COLO829 (cell line): ENCODE results near the gene KDM4C.
"Not testable (repeated sequence)": the region's sequence is repeated elsewhere in the genome, so short reads cannot be mapped to it uniquely, and the experiment has no call there.

ENCODE experiments used
- DNase-seq: peaks from one replicate; pipeline ENCODE4 v3.0.0; 2012; ENCODE audit warnings: low spot score

Gene KDM4C

DNA sequence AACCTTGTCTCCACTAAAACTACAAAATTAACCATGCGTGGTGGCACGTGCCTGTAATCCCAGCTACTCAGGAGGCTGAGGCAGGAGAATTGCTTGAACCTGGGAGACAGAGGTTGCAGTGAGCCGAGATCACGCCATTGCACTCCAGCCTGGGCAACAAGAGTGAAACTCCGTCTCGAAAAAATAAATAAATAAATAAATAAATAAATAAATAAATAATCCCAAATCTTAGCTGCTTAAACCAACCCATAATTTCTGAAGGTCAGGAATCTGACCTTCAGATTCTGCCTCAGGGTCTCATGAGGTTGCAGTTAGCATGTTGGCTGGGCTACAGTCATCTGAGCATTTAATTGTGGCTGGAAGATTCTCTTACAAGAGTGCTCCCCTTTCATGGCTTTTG, 48.5 kb downstream of the KDM4C start:
- not testable (repeated sequence) for DNase-seq

GRCh38 chr9:6807669-6808068, 49.9 kb downstream of the KDM4C start:
- DNase-seq = not testable (repeated sequence)

DNA sequence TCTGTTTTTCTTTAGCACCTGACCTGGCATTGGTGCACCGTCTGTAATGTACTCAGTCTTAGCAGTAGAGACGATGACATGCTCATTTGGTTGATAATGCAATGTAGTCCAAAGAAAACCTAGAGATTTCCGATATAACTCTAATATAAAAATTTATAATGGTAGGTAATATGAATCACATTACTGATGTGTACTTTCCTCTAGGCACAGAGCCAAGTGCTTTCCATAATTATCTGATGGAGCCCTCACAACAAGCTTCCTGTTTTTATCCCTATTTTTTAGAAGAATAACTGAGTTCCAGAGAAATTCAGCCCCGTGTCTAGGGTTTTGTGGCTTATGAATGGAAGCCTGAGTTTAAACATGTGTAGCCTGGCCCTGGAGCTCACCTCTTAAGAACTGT, 53.7 kb downstream of the KDM4C start:
- DNase-seq = no peak

DNA sequence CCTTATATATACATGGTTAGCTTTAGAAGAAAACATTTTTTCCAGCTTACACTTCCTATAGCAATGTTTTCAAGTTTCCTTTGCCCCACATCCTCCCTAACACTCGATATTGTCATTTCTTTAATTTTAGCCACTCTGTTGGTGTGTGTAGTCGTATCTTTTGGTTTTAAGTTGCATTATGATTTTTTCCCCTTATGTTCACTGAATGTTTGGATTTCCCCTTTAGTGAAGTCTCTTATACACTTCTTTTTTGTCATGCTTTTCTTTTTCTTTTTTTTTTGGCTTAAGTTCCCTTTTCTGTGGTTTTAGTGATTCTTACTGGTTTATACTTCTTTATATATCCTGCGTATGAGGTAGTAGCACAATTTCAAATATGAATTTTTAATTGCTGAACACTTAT, 58.8 kb downstream of the KDM4C start:
- DNase-seq = no peak

- no peak for DNase-seq
Observed at GRCh38 chr9:6818292-6818922, 60.6 kb downstream of the KDM4C start.

DNA sequence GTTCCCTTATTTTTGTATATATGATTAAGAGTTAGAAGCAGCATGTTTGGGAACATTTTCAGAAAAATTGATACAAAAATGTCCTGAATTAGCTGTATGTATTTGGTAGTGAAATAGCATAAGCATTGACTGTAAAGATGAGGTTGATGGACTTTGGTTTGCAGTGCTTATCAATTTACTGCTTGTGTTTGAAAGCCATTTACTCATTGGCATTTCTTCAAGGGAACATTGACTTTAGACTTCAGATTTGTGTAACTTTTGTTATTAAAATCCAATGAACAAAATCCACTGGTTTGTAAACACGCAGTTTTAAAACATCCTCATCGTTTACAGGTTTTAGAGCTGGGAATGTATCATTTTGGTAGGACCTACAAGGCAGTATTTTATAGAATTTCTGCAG, 61.3 kb downstream of the KDM4C start:
- no peak for DNase-seq

- no peak for DNase-seq
Observed at GRCh38 chr9:6819529-6819928, 61.8 kb downstream of the KDM4C start.

DNA sequence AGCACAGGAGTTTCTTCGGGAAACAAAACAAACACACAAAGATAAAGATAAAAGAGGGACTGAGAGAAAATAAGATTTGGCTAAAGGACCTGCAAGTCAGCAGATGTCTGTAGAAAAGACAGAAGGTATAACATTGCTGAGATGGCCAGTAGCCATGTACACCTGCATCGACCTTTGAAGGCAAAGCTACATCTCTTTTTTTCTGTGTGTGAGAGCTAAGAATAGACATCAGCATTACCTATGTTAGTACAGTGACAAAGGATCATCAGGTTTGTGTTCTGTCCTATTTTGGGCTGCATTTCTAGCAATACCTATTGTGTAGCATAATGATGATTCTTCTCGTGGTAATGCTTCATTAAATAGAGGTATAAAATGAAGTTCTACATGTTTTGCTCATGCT, 64.9 kb downstream of the KDM4C start:
- no peak for DNase-seq

DNA sequence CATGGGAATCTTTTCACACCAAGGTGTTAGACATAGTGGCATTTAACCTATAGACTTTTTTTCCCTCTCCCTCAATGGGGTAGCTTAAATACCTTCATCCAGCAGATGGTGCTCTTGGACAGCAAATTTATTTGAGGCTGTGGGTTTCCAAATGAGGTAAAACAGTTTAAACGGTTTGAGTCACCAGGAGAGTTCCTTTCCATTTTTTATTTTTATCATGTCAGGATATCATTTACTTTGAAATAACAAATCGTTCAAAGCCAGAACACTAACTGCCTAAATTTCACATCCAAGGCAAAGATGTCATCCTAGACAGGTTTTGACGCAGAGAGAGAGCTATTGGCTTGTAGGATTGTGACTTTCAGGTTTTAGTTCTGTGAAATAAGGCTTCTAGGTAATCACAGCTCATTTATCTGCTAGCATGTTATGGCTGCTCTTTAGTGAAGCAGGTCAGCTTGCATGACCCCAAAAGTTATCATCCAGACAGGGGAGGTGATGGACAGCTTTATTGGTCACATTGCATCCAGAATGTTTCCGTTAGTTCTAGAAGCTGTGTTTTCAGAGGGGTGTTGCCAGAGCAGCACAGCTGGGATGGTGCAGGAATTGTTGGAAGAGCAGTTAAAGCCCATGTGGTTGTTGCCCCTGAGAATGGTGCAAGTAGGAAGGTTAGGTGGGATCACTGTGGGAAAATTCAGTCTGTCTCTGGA, 69.8 kb downstream of the KDM4C start:
- no peak for DNase-seq

- no peak for DNase-seq
Observed at GRCh38 chr9:6829027-6829426, 71.3 kb downstream of the KDM4C start.

GRCh38 chr9:6829536-6829935, 71.8 kb downstream of the KDM4C start:
- no peak for DNase-seq

DNA sequence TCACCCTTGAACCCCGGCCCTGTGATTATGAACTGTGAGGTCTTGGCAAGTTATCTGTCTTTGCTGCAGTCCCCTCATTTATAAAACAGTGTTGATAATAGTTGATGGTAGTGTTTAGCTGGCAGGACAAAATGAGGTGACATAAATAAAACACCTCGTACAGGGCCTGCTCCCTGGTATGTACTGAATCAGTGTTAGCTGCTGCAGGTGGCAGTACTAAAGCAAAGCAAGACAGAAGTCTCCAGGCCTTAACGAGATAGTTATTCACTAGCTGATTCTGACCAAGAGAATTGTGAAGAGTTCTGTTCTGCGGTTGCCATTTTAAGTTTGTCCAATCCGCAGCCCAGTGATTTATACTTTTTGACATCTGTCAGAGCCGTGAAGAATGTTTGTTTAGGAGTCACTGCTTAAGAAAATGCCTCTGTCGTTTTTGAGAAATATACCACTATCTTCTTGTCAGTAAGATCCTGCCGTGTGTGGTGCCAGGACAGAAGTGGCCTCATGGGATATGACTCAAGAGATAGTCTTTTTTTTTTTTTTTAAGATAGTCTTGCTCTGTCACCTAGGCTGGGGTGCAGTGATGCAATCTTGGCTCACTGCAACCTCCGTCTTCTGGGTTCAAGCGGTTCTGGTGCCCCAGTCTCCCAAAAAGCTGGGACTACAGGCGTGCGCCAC, 75.9 kb downstream of the KDM4C start:
- no peak for DNase-seq

DNA sequence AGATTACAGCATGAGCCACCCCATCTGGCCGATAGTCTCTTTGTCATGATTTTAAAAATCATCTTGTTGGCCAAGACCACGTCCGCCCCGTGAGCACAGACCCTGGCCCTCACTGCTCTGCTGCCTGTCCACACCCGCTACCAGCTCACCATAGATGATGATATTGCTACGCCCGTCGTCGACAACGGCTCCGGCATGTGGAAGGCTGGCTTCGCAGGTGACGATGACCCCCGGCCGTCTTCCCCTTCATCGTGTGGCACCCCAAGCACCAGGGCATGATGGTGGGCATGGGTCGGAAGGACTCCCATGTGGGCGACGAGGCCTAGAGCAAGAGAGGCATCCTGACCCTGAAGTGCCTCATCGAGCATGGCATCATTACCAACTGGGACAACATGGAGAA, 76.5 kb downstream of the KDM4C start:
- no peak for DNase-seq

GRCh38 chr9:6838158-6838557, 80.4 kb downstream of the KDM4C start:
- peak; percentile 56 for DNase-seq

- no peak for DNase-seq
Observed at GRCh38 chr9:6842584-6842947, 84.8 kb downstream of the KDM4C start.

GRCh38 chr9:6843742-6844141, 86.0 kb downstream of the KDM4C start:
- no peak for DNase-seq

GRCh38 chr9:6844267-6844666, 86.5 kb downstream of the KDM4C start:
- DNase-seq = no peak

DNA sequence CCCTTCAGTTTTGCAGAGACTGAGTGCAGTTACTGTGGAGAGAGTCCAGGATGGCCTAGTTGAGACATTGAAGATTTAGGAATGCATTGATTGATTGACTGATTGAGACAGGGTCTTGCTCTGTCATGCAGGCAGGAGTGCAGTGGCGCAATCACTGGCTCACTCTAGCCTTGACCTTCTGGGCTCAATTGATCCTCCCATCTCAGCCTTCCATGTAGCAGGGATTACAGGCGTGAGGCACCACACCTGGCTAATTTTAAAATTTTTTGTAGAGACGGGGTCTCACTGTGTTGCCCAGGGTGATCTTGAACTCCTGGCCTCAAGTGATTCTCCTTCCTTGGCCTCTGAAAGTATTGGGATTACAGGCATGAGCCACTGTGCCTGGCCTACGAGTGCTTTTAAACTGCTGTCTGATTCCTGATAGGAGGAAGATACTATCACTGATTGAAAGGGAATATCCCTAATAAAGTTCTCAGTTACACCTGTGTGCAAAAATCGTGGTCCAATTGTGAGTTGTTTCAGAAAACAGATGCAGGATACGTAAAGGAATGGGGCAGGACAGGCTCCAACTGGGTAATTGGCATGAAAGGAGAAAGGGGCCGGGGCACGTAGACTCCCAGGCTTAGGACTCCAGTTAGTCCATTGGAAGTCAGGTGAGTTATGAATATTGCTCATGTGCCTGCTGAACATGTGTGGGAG, 87.5 kb downstream of the KDM4C start:
- DNase-seq = no peak

- DNase-seq = no peak
Observed at GRCh38 chr9:6845880-6846279, 88.1 kb downstream of the KDM4C start.

- peak; percentile 21 for DNase-seq
Observed at GRCh38 chr9:6852243-6852963, 94.6 kb downstream of the KDM4C start.

DNA sequence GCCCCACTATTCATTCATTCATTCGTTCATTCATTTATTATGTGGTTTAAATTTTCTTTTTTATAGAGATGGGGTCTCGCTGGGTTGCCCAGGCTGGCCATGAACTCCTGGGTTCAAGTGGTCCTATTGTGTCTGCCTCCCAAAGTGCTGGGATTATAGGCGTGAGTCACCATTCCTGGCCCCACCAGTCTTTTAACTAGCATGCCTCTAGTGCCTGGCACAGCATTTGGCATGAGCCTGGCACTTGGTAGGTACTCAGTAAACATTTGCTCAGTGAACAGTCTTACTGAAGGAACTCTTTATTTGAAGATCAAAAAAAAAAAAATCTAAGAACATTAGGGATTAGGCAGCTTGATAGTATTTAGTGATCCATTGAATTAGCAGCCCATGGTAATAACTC, 98.1 kb downstream of the KDM4C start:
- no peak for DNase-seq

- no peak for DNase-seq
Observed at GRCh38 chr9:6864102-6864501, 106.3 kb downstream of the KDM4C start.
